Measurements from ENCODE around the gene DOK1.

The DOK1 gene

DNA sequence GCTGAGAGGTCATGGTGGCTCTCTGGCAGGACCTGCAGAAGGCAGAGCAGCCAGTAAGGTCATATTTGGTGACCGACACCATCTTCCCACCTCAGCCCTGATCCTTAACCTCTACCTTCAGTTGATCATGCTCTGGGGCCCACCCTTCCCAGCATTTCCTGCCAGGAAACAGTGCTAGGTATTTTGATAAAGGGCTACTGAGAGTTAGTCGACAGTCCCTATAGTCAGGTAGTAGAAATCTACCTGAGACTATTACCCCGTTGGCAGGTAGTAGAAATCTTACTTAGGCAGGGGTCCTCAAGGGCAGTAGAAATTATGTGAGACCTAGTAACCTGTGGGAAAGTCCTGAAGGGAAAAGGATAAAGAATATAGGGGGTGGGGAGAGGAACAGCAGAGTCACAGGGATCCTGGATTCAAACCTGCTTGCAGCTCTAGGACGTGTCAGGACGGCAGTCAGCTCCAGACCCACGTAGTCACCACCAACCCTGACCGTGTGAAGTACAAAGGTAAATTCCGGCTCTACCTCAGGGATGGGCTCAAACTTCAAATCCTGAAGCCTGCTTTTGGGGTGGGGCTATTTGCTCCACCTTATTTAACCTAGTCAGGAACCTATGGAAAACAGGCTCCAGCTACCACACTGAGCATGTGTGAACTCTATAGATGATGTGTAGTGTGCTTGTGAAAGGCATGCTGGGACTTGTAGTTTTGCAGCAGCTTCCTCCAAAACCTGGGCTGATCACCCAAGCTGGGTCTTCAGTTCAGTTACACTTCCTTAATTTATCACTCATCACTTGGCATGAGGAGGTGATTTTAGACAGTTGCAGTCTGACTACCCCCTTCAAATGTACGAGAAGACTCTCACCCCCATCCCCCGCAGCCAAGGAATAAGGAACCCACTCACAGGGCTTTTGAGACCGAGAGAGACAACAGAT, 28.5 kb upstream of the DOK1 start, which contains the start of gene DQX1:
Gene DQX1 (minus strand): TSS at position 515 of the 932 bp plus-strand sequence. CDS start 502 bp downstream, at position 13.
- FAIRE-seq: peak; percentile 53

DNA sequence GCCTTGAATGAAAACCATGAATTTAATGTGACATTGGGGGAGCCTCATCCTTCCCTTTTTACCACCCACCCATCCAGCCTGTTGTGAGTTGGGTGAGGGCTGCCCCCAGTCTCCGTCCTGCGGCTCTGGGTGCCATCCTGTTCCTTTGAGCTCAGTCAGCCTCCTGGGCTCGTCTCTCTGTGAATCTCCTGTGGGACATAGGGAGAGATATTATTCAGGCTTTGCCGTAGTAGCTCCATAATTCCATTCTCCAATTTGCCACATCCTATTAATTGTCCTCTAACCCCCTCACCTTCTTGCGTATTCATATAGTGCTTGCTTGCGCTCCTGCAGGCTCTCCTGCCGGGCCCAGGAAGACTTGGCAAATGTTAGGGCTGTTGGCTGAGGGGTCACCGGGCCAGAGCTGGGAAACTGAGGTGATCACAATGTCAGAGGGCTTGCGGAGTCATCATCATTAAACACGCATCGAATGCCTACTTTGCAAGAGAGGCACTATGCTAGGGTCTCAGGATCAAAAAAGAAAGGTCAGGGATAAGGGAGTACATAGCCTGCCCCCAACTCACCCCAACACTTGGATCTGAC, 27.8 kb upstream of the DOK1 start:
- no peak for FAIRE-seq

DNA sequence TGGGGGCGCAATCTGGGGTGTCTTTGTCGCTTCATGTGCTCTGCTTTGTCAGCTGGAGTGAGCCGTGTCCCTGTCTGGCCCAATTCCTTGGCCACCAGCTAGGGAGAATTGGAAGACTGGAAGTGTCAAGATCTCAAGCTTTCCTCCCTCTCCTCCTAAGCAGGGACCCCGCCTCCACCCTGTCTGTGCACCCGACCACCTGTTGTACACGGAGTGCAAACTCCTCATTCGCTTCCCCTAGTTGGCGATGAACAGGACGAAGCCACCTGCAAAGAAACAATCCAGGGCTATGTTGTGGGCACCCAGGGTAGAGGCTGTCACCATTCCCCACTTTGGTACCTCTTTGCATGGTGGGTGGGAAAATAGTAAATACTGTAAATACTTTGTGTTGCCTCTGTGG, 26.8 kb upstream of the DOK1 start:
- no peak for FAIRE-seq

DNA sequence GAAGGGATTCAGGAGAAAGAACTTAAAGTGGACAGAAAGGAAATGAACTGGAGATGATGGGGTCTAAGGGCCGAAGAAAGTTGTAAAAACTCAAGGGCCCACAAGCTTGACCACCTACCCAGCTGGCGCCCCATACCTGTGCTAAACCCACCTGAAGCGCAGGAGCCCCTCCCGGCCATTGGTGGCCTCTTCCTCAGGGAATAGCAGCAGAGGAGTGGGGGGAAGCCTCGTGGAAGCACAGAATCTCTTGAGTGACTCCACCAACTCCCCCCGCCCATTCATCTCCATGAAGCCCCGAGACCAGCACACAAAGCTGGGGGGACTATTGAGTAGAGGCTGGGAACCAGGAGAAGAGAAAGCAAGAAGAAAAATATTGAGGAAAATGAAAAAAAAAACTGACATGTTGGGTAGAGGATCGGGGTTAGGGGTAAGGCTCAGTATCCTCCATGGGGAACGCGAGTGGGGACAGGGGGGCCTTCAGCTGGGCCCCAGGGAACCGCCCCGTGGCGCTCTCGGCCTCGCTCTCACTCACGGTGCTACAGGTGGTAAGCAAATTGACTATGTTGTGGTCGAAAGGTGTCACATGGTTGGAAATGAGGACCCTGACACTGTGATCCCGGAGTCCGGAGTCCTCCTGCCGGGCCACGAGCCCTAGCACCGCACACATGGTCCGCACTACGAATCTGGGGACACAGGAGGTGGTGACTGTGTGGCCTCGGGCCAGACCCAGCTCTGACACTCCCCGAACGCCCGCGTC, 25.7 kb upstream of the DOK1 start:
- no peak for FAIRE-seq

DNA sequence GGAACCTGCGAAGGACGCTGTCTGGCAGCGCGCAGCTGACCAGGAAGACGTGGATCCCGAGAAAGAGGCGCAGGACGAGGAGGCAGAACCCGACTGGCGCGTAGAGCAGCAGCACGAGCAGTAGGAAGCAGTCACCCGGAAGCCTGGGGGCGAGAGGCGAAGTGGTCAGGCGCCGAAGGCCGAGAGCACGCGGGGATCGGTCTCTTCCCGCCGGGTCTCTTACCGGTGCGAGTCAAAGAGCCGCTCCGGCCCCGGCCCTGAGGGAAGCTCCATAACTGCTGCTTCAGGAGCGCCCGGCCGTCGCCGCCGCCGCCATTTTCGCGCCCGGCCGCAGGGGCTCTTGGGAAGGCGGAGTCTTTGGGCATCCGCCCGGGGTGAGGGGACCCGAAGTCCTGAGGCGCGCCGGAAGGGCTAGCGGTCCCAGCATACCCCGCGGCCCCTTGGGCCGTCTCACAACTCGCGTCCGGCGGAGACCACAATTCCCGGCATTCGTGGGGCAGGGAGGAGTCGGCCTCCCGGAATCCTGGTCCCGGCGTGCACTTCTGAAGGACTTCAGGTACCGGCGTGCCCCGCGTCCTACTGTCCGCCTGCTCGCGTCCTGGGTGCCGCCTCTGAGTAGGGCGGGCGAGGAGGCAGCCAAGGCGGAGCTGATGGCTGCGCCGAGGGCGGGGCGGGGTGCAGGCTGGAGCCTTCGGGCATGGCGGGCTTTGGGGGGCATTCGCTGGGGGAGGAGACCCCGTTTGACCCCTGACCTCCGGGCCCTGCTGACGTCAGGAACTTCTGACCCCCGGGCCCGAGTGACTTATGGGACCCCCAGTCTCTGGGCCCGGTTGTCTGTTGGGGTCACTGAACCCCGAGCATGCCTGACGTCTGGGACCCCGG, 24.9 kb upstream of the DOK1 start, which contains the start of the genes AUP1 and HTRA2:
Gene AUP1 (minus strand): TSS at position 350 of the 882 bp plus-strand sequence. CDS start 77 bp downstream, at position 273.
Gene HTRA2 (plus strand): TSS at position 577 of the 882 bp plus-strand sequence. CDS start 74 bp downstream, at position 651.
- FAIRE-seq: peak; percentile 90

DNA sequence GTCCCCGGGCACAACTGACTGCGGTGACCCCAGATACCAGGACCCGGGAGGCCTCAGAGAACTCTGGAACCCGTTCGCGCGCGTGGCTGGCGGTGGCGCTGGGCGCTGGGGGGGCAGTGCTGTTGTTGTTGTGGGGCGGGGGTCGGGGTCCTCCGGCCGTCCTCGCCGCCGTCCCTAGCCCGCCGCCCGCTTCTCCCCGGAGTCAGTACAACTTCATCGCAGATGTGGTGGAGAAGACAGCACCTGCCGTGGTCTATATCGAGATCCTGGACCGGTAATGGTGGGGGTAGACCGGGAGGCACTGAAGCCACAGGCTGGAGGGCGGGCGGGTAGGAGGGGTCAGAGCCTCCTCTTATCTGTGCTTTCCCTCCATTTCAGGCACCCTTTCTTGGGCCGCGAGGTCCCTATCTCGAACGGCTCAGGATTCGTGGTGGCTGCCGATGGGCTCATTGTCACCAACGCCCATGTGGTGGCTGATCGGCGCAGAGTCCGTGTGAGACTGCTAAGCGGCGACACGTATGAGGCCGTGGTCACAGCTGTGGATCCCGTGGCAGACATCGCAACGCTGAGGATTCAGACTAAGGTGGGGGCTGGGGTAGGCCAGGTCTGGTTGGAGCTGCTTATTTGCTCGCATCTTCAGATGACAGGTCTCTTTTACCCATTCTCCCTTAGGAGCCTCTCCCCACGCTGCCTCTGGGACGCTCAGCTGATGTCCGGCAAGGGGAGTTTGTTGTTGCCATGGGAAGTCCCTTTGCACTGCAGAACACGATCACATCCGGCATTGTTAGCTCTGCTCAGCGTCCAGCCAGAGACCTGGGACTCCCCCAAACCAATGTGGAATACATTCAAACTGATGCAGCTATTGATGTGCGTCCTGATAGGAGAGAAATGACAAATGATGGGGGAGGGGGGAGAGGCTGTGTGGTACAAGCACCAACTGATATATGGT, 24.0 kb upstream of the DOK1 start:
- FAIRE-seq: no peak

DNA sequence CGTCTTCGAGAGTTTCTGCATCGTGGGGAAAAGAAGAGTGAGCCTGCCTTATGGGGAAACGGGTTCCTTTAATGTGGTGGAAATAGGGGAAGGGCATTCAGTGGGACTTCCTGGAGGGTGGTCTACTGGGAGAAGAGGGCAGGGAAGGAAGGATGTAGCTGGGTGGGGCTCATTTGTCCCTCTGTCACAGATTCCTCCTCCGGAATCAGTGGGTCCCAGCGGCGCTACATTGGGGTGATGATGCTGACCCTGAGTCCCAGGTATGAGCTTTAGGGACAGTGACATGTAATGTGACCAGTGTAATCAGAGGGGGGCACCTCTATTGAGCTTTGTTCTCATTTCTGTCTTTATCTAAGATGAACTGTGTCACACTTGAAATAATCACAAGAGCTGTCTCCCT, 22.9 kb upstream of the DOK1 start:
- FAIRE-seq: no peak

DNA sequence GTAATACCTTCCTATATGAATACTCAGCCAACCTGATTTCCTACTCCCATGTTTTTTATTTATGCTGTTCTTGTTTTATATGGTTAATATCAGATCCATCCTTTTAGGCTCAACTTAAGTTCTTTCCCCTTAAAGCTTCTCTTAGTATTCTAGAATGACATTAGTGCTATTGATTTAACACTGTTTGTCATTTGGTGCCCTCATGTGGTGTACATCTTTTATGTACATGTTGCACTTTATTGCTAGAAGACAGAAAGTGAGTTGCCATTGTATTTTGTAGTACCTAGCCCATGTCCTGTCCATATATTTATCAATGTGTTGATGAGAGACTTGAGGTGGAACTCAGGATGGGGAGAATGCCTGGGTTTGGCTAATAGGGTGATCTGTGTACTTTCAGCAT, 22.3 kb upstream of the DOK1 start:
- peak; percentile 84 for FAIRE-seq

DNA sequence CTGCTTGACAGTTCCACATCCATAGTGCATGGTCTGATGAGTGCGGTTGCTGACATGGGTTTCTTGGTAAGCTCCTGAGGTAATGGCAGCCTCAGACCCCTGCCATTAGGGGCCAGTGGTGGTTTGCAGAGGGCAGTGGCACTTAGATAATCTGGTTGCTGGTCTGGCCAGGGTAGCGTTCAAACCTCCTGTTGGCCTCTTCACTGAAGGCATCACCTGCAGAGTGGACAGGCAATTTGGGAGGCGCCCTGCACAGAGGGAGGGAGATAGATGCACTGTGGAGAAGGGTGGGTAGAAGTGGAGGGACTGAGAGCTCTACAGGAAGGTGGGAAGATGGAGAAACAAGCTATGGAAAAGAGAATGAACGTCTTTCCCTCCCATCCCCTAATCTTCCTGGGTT, 21.1 kb upstream of the DOK1 start:
- FAIRE-seq: no peak

DNA sequence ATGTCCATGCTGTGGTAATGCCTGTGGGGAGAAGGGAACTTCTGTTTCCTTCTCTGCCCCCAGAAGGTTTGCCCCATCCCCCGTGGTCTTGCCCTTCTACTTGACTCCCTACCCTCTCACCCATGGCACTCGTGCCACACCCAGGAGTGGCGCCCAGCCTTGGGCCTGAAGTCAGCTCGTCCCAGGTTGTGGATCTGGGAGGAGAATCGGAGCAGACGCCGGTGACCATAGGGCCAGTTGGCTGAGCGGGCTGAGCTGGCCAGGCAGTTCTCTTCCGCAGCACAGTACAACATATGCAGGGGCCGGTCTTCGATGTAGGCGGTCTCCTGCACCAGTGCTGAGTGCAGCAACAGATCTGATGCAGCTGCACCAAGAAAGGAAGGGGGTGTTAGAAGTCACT, 20.1 kb upstream of the DOK1 start:
- FAIRE-seq: no peak

DNA sequence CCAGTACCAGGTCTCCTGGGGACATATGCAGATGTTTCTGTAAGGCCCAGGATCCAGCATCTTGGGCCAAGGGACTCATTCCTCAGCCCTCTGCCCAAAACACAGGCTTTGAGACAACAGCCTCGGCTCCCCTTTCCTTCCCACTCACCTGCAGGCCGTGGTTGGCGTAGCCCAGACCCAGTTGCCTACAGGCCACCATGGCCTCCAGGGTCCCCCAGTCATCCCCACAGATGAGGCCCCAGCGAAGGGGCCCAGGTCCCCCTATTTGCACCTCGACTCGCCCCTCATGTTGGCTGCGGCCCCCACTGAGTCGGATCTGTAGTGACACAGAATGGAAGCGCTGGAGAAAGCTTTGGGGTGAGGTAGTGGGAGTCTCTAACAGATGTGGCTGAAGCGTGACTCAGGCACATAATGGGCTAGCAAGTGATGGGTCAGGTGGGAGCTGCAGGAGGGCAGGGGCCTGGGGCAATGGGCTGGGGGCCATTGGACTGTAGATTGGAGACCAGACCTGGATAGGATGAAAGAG, 19.0 kb upstream of the DOK1 start:
- no peak for FAIRE-seq

DNA sequence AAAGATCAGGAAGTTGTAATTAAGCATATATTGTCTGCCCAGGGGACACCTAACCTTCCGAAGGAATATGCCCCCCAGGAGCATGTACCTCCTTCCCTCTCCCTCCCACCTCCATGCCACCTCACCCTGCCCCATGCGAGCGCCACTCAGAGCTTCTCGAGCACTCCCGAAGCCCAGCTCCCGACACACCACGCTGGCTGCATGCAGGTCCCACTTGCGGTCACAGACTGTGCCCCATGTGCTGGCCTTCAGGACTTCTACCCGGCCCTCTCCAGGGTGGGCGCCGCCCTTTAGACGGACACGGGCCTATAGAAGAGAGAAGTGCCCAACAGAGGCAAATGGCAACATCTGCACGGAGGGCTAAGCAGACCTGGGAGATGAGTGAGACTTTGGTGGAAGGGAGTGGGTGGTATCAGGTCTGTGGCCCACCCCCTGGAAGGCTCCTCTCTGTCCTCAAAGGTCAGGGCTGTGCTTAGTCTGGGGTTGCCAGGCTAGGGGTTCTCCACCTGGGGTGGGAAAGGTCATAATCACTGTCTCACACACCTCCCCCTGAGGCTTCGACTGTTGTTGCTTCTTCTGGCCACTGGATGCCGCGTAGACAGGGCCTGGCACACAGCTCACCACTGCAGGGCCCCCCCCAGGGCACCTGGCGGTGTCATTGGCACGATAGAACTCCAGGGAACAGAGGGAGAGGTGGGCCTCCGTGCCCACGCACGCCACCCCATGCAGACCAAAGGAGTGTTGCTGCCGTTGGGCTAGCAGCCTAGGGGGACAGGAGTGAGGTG, 18.2 kb upstream of the DOK1 start:
- no peak for FAIRE-seq

DNA sequence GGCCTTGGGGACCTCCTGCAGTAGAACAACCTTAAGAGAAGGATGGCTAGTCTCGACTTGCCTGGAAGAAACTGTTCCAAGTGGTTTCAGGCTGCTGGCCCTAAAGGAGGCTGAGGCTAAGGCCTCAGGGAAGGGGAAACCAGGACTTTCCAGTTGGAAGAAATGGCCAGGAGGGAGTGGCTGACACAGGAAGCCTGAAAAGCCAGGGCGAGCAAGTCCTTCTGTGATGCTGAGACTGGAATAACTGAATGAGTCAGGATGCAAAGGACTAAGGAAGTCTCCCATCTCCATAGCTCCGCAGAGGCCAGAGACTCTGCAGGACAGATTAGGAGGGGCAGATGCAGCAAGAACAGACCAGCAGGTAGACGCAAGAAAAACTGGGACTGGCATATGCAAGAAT, 17.4 kb upstream of the DOK1 start:
- no peak for FAIRE-seq

DNA sequence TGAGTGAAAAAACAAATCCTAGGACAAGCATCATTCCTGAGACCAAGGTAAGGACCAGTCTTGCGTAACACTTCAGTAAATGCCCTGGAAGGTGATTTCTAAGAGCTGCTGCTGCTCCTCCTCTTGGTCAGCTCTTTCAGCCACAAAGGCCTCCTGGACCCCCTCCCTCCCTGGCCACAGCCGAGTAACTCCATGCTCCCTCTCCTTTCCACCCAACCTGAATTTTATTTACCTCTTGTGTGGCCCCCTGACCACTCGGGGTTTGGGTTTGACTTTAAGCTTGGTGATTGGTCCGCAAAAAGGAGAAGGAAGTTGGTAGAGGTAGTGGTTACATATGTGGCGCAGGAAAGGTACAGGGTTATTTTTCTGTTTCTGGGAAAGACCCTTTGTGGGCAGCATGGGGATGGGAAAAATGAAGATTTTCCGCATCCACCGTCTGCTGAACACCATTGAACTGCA, 15.6 kb upstream of the DOK1 start:
- FAIRE-seq: no peak

DNA sequence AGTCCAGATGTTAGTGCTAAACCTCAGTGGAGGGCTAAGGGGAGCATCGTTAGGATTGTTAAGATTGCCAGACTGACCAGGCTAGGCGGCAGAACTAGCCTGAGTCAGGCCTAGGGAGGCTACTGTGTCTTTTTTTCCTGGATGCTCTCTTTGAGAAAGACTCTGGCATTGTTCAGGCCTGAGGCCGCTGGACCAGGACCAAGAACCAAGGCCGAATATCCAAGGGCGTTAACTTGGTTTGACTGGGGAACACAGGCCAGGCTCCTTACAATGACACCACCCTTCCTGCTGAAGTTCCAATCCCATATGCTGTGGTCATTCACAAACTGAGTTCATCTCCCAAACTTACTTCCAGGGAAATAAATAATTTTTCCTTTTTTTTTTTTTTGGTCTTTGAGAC, 14.2 kb upstream of the DOK1 start:
- no peak for FAIRE-seq

DNA sequence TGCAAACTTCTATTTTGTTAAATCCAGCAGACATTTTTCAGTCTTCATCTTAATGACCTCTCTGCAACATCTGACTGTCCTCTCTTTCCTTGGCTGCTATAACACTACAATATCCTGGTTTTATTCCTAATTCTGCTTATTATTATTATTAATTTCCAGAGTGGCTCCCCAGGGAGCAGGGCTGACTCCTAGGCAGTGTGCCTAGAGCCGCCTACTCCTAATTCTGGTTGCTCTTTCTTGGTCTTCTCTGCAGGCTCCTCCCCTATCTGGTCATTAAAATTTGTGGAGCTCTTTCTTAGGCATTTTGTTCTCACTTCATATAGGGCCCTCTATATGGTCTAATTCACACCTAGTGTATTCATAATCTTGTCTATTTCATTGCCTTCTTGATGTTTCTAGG, 11.5 kb upstream of the DOK1 start:
- no peak for FAIRE-seq

DNA sequence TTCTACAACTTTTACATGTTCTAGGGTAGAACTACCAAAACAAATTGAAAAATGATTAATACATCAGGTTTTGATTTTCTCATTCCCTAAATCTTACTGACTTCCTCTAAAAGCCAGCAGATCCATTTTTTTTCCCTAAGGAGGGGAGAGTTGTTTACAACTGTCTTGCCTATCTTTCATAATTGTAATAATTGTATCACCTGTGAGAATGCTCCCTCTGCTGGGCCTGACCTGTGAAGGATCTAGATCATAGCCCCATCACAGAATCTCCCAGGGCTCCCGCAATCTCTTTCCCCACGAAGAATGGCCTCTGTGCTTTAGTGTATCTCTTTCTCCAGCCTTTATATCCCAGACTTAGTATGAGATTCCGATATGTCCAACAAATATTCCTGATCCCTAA, 9.9 kb upstream of the DOK1 start:
- no peak for FAIRE-seq

DNA sequence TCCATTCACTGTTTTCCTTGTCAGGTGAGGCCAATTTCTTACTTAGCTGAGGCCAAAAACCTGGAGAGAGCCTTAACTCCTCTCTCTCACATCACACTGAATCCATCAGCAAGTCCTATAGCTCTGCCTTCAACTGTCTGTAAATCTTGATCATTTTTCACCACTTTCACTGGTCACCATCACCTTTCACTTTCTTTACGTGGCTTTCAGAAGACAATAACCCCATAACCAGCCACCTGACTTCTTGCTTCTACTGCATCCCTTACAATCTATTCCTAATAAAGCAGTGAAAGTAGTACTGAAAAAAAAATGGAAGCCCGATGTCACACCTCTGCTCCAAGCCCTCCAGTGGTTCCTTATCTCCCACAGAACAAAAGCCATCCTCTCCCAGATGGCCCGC, 8.5 kb upstream of the DOK1 start:
- FAIRE-seq: no peak

DNA sequence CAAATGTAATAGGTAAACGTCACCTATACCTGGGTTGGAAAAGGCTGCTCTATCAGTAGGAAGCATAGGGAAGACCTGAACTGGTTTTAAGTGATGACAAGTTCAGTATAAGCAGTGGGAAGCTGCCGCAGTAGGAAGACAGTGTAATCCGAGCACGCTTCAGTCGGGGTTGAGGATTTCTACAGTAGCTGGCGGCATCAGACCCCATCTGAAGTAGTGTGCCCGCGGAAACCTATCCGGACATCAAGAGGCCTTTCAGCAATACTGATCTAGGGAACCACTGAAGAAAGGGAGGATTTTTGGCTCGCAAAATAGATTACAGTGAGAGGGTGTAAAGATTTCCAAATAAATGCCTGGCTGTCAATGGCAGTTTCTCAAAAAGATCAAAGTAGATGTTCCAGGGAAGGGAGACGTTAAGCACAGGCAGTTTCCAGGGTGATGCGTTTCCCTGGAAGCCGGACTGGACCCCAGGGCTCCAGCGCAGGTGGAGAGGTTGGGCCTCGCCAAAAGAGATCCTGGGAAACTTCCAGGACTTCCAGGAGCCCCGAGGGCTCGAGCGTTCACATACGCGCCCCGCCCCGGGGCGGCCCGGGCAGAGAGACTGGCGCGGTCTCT, 6.1 kb upstream of the DOK1 start:
- no peak for FAIRE-seq

All from TTC549 (cell line).